ENCODE data around the gene MT1F.

Gene MT1F

DNA sequence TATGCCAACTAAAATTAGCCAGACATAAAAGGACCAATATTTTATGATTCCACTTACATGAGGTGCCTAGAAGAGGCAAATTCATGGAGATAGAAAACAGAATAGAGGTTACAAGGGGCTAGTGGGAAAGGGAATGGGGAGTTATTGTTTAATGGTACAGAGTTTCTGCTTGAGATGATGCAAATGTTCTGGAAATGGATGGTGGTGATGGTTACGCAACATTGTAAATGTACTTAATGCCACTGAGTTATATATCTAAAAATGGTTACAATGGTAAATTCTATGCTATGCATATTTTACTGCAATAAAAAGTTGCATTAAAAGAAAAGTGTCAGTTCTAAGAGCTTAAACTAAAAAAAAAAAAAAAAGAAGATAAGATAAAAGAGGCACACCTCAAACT lies 42.4 kb downstream of the MT1F start:
- no peak for DNase-seq (ENCODE audit: low read depth in 2 of 2)

GRCh38 chr16:56700631-56701030 lies 42.9 kb downstream of the MT1F start:
- no peak for DNase-seq (ENCODE audit: low read depth in 2 of 2)

- no peak for DNase-seq (ENCODE audit: low read depth in 2 of 2)
Observed at GRCh38 chr16:56701534-56701933, 43.8 kb downstream of the MT1F start.

- DNase-seq (ENCODE audit: low read depth in 2 of 2) = no peak
Observed at GRCh38 chr16:56702836-56703235, 45.1 kb downstream of the MT1F start.

Data from stimulated activated CD4-positive, alpha-beta T cell treated with anti-CD3 and anti-CD28 coated beads, Interleukin-15, amount 100 ng/mL, for 48 hours (primary cell).